ENCODE measurements around the gene ANKRD49. TPM values are rescaled to one million over a fixed set of nuclear protein-coding genes. Genes with fewer than 3 reads are reported as not detected.

The ANKRD49 gene
- total RNA-seq, 1 donor: 13.0 TPM

- no peaks in the 10 kb centered on the region for H4K20me1 ChIP-seq (ENCODE audit: insufficient read depth, low read length)
- H2AFZ ChIP-seq (ENCODE audit: low read length): no peak overlapping the region
- no peaks in the 10 kb centered on the region for H3K79me2 ChIP-seq (ENCODE audit: insufficient read depth, low read length)
- H3K27me3 ChIP-seq (ENCODE audit: insufficient read depth, low read length): peaks cover 5% of the 10 kb centered on the region
- H3K27ac ChIP-seq (ENCODE audit: low read depth, low read length): no peak overlapping the region
- DNase-seq (ENCODE audit: insufficient read length, low spot score, missing footprints): no peak
- H3K36me3 ChIP-seq (ENCODE audit: insufficient read depth, low read length): no peaks in the 10 kb centered on the region
- no peak for TF ChIP-seq CTCF (IDR thresholded peaks at IDR 0.05; ENCODE audit: extremely low read depth, low read depth, low read length)
- H3K4me2 ChIP-seq (ENCODE audit: insufficient read depth, low read length): no peak overlapping the region
- H3K4me1 ChIP-seq (ENCODE audit: insufficient read depth, low read length): peaks cover 4% of the 10 kb centered on the region
- no peaks in the 10 kb centered on the region for H3K9me3 ChIP-seq (ENCODE audit: low read depth, low read length)
- H3K4me3 ChIP-seq (ENCODE audit: insufficient read depth, low read length): no peak overlapping the region
Measured at GRCh38 chr11:94507485-94507884, 13.7 kb downstream of the ANKRD49 start.

GRCh38 chr11:94511932-94512781 lies 18.4 kb downstream of the ANKRD49 start, which contains the start of gene C11orf97:
Gene C11orf97, plus strand, starts transcription at chr11:94512461. Its CDS starts 68 bp downstream, at chr11:94512529.
- no peaks in the 10 kb centered on the region for H3K36me3 ChIP-seq (ENCODE audit: insufficient read depth, low read length)
- H3K27ac ChIP-seq (ENCODE audit: low read depth, low read length): no peak within 1 kb of the TSS
- no peak for TF ChIP-seq CTCF (IDR thresholded peaks at IDR 0.05; ENCODE audit: extremely low read depth, low read depth, low read length)
- H3K4me1 ChIP-seq (ENCODE audit: insufficient read depth, low read length): peaks cover 4% of the 10 kb centered on the region
- H3K79me2 ChIP-seq (ENCODE audit: insufficient read depth, low read length): no peaks in the 10 kb centered on the region
- peak within 1 kb of the TSS; percentile 80 for H3K4me3 ChIP-seq (ENCODE audit: insufficient read depth, low read length)
- H3K27me3 ChIP-seq (ENCODE audit: insufficient read depth, low read length): peaks cover 11% of the 10 kb centered on the region
- DNase-seq (ENCODE audit: insufficient read length, low spot score, missing footprints): peak; percentile 87
- H4K20me1 ChIP-seq (ENCODE audit: insufficient read depth, low read length): no peaks in the 10 kb centered on the region
- peak within 1 kb of the TSS; percentile 77 for H2AFZ ChIP-seq (ENCODE audit: low read length)
- H3K9me3 ChIP-seq (ENCODE audit: low read depth, low read length): no peaks in the 10 kb centered on the region
- peak within 1 kb of the TSS; percentile 82 for H3K4me2 ChIP-seq (ENCODE audit: insufficient read depth, low read length)

- H3K36me3 ChIP-seq (ENCODE audit: insufficient read depth, low read length): no peaks in the 10 kb centered on the region
- peaks cover 11% of the 10 kb centered on the region for H3K27me3 ChIP-seq (ENCODE audit: insufficient read depth, low read length)
- no peak overlapping the region for H2AFZ ChIP-seq (ENCODE audit: low read length)
- H4K20me1 ChIP-seq (ENCODE audit: insufficient read depth, low read length): no peaks in the 10 kb centered on the region
- no peak overlapping the region for H3K27ac ChIP-seq (ENCODE audit: low read depth, low read length)
- peaks cover 4% of the 10 kb centered on the region for H3K4me1 ChIP-seq (ENCODE audit: insufficient read depth, low read length)
- H3K79me2 ChIP-seq (ENCODE audit: insufficient read depth, low read length): no peaks in the 10 kb centered on the region
- H3K9me3 ChIP-seq (ENCODE audit: low read depth, low read length): no peaks in the 10 kb centered on the region
- DNase-seq (ENCODE audit: insufficient read length, low spot score, missing footprints): no peak
- no peak overlapping the region for H3K4me3 ChIP-seq (ENCODE audit: insufficient read depth, low read length)
- H3K4me2 ChIP-seq (ENCODE audit: insufficient read depth, low read length): peak overlapping the region; percentile 82
- TF ChIP-seq CTCF (IDR thresholded peaks at IDR 0.05; ENCODE audit: extremely low read depth, low read depth, low read length): no peak
Measured at GRCh38 chr11:94513091-94513490, 19.3 kb downstream of the ANKRD49 start.

GRCh38 chr11:94515398-94515797 lies 21.6 kb downstream of the ANKRD49 start:
- no peak for TF ChIP-seq CTCF (IDR thresholded peaks at IDR 0.05; ENCODE audit: extremely low read depth, low read depth, low read length)
- H3K36me3 ChIP-seq (ENCODE audit: insufficient read depth, low read length): no peaks in the 10 kb centered on the region
- no peak overlapping the region for H3K27ac ChIP-seq (ENCODE audit: low read depth, low read length)
- DNase-seq (ENCODE audit: insufficient read length, low spot score, missing footprints): no peak
- H3K9me3 ChIP-seq (ENCODE audit: low read depth, low read length): no peaks in the 10 kb centered on the region
- no peak overlapping the region for H3K4me2 ChIP-seq (ENCODE audit: insufficient read depth, low read length)
- no peaks in the 10 kb centered on the region for H3K79me2 ChIP-seq (ENCODE audit: insufficient read depth, low read length)
- no peaks in the 10 kb centered on the region for H4K20me1 ChIP-seq (ENCODE audit: insufficient read depth, low read length)
- H2AFZ ChIP-seq (ENCODE audit: low read length): no peak overlapping the region
- H3K27me3 ChIP-seq (ENCODE audit: insufficient read depth, low read length): peaks cover 11% of the 10 kb centered on the region
- H3K4me3 ChIP-seq (ENCODE audit: insufficient read depth, low read length): no peak overlapping the region
- peaks cover 4% of the 10 kb centered on the region for H3K4me1 ChIP-seq (ENCODE audit: insufficient read depth, low read length)
